K562 (cell line): Measurements from ENCODE around the gene ZNF385D. TPM values are rescaled to one million over a fixed set of nuclear protein-coding genes. Genes with fewer than 3 reads are reported as not detected.

Source experiments
- CHD2 ChIP-seq: IDR thresholded peaks from 2 replicates; pipeline ENCODE4 v1.6.1; 2011; ENCODE audit warnings: low read depth, low read length
- TFE3 ChIP-seq: fragments of 450-650 bp; formaldehyde crosslinking; IDR thresholded peaks from 2 replicates; pipeline ENCODE4 v1.4.0; 2020; ENCODE audit warnings: mild to moderate bottlenecking, mixed read lengths
- ZBTB40 ChIP-seq, 2 experiments: fragments of 450-650 bp in 1 of 2; sonication (generic) in 1 of 2; formaldehyde crosslinking in 1 of 2; IDR thresholded peaks; 2 replicates each; pipeline versions ENCODE4 v1.7.1 to v1.9.0; 2016 to 2022; ENCODE audit warnings: inconsistent platforms in 1 of 2, mild to moderate bottlenecking in 1 of 2, missing genetic modification reagents in 1 of 2
- ZNF311 ChIP-seq: fragments of 250-450 bp; sonication (Bioruptor Pico); IDR thresholded peaks from 2 replicates; pipeline ENCODE4 v1.4.0; 2020; ENCODE audit warnings: mild to moderate bottlenecking, moderate library complexity
- polyA plus RNA-seq, 8 experiments: library from polyadenylated mRNA; depleted of rRNA in 4 of 8; stranded (reverse) in 5 of 8; unstranded in 3 of 8; fragments of >200 nt; fragmentation: Nextera tagmentation in 2 of 8; fragmentation: Illumina TruSeq in 1 of 8; extraction: Ambion mirVana in 2 of 8; extraction: Trizol in 1 of 8; gene quantifications; 2 replicates each; pipeline versions ENCODE4 v1.2.1 to v1.2.3, GENCODE V29; 2011 to 2014; ENCODE audit warnings: inconsistent platforms in 1 of 8, missing spikeins in 1 of 8
- total RNA-seq, 7 experiments: library from RNA; depleted of rRNA in 6 of 7; stranded (reverse); fragments of >200 nt in 6 of 7; fragmentation: Illumina TruSeq in 2 of 7; extraction: Trizol in 2 of 7; gene quantifications; 2 replicates each; pipeline versions ENCODE4 v1.2.1 to v1.2.3, GENCODE V29; 2011 to 2021; ENCODE audit warnings: low replicate concordance in 1 of 7

Gene ZNF385D
- total and polyA plus RNA-seq, 9 of the 15 experiments (the other 6 are each of a cell fraction or from before 2014, with no cell fraction given), result 0.14 to 1.7 (median 0.51) TPM

- TF ChIP-seq ZBTB40 (IDR thresholded peaks at IDR 0.05) (no peak), ZBTB40 (CRISPR knock-in tag; IDR thresholded peaks at IDR 0.05) (no peak), CHD2 (no peak), TFE3 (no peak), ZNF311 (no peak)
Observed at GRCh38 chr3:21421096-21421495, 329.9 kb downstream of the ZNF385D start (continued).
